Natural killer cell (primary cell): ENCODE data around the gene TOB2. TPM values are rescaled to one million over a fixed set of nuclear protein-coding genes. Genes with fewer than 3 reads are reported as not detected.

Experiments used
- ATAC-seq, 3 donors: fragments of 150-1000 bp in 2 of 3; fragments of 200-7000 bp in 1 of 3; cut with Tn5 transposase; 1 replicate in 1 of 3; 2 replicates in 2 of 3; pipeline ENCODE4 v1.10.0; 2021; ENCODE audit warnings: mild to moderate bottlenecking in 2 of 3, moderate library complexity in 2 of 3
- DNase-seq, 2 donors: peaks; one replicate each; pipeline versions ENCODE4 v3.0.0 to v3.0.0-alpha.2; 2013 to 2021; ENCODE audit warnings: mixed read lengths in 1 of 2
- H3K27ac ChIP-seq: one replicate; pipeline ENCODE4 v1.5.1; 2013; ENCODE audit warnings: mild to moderate bottlenecking, low read length
- H3K27me3 ChIP-seq: one replicate; pipeline ENCODE4 v1.6.1; 2013; ENCODE audit warnings: low read length; ENCODE audit not compliant: control insufficient read depth, insufficient read depth
- H3K36me3 ChIP-seq: one replicate; pipeline ENCODE4 v1.6.1; 2013; ENCODE audit warnings: low read length; ENCODE audit not compliant: control insufficient read depth, insufficient read depth
- H3K4me1 ChIP-seq: one replicate; pipeline ENCODE4 v1.6.1; 2013; ENCODE audit warnings: low read length; ENCODE audit not compliant: control insufficient read depth, insufficient read depth
- H3K4me3 ChIP-seq: one replicate; pipeline ENCODE4 v1.5.1; 2013; ENCODE audit warnings: low read length
- H3K9me3 ChIP-seq: one replicate; pipeline ENCODE4 v1.6.1; 2013; ENCODE audit warnings: low read length; ENCODE audit not compliant: control insufficient read depth, insufficient read depth
- H3K27ac Mint-ChIP-seq, 2 donors: one replicate each; pipeline ENCODE4 v1.8.0; 2022; ENCODE audit warnings: mild to moderate bottlenecking in 2 of 2, mixed read lengths in 2 of 2, moderate library complexity in 1 of 2
- H3K27me3 Mint-ChIP-seq, 2 donors: one replicate each; pipeline ENCODE4 v1.8.0; 2022; ENCODE audit warnings: low read depth in 2 of 2, mixed read lengths in 2 of 2
- H3K36me3 Mint-ChIP-seq: one replicate; pipeline ENCODE4 v1.8.0; 2022; ENCODE audit warnings: mixed read lengths
- H3K4me1 Mint-ChIP-seq, 2 donors: one replicate each; pipeline ENCODE4 v1.8.0; 2022; ENCODE audit warnings: mixed read lengths in 2 of 2
- H3K4me3 Mint-ChIP-seq: one replicate; pipeline ENCODE4 v1.8.0; 2022; ENCODE audit warnings: mild to moderate bottlenecking, moderate library complexity, mixed read lengths
- H3K9me3 Mint-ChIP-seq, 2 donors: one replicate each; pipeline ENCODE4 v1.8.0; 2022; ENCODE audit warnings: mixed read lengths in 2 of 2
- WGBS: methylation state at CpG from one replicate; pipeline ENCODE4 v1.1.7; 2013; ENCODE audit warnings: missing lambda C conversion rate; ENCODE audit not compliant: insufficient coverage; 5-methylcytosine and 5-hydroxymethylcytosine counted together
- intact Hi-C: fragments of 100-400 bp; cut with micrococcal nuclease; formaldehyde crosslinking; loops from one replicate; pipeline ENCODE4 v1.14.2; 2022
- total RNA-seq, 4 donors: library from RNA; stranded (reverse); fragments of 120-200 nt in 1 of 4; gene quantifications; one replicate each; pipeline versions ENCODE4 v1.2.3 to v1.2.4, GENCODE V29; 2013 to 2022
- TF ChIP-seq, protein P1 (sequence below): fragments of 200-600 bp; IDR thresholded peaks from one replicate; pipeline ENCODE4 v1.8.0; 2022; ENCODE audit warnings: antibody characterized with exemption

TOB2 gene
- total RNA-seq, 3 donors from 2014 or later (not counting 1 experiment from before 2014, with no cell fraction given): 26.4 to 42.2 (median 32.6) TPM

DNA sequence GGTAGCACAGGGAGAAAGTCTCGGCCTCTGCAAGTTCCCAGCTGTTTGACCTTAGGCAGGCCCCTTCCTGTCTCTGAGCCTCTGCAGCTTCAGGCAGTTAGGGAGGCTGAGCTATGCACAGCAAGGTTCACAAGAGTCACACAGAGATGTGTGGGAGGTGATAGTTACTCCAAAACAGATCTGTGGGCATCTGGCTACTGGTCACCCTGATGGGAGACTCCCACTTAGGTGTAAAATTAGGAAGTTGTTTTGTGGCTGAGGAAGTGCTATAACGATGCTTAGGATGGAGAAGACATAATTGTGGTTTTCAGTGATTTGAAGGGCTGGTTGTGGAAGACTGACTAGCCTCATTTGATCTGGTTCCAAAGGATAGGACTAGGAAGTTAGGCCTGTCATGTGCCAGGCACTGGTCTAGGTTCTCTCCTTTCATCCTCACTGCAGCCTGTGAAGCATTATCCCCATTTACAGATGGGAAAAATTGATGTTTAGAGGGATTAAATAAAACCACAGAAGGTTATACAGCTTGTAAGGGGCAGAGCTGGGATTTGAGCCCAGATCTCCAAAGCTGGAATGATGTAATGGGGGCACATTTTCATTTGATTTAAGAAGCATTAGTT, 35.8 kb upstream of the TOB2 start:
- intact Hi-C loops: no loop called here
- Histone ChIP-seq H3K4me3 (no peak overlapping the region), H3K4me1 (peaks cover 18% of the 10 kb centered on the region), H3K27me3 (no peaks in the 10 kb centered on the region), H3K27ac (peak overlapping the region; percentile 26), H3K9me3 (no peaks in the 10 kb centered on the region), H3K36me3 (peaks cover 2% of the 10 kb centered on the region)
- Mint-ChIP-seq H3K27me3 (no peaks in the 10 kb centered on the region), H3K36me3 (no peaks in the 10 kb centered on the region), H3K4me1 (peaks cover 15 to 36% of the 10 kb centered on the region in 2 donors), H3K9me3 (no peaks in the 10 kb centered on the region), H3K4me3 (no peak overlapping the region), H3K27ac (no peak overlapping the region)
- 37% methylated on average over 2 of the region's 2 CpGs for WGBS
- ATAC-seq (no peak), DNase-seq (no peak)
- TF ChIP-seq, protein P1, sequence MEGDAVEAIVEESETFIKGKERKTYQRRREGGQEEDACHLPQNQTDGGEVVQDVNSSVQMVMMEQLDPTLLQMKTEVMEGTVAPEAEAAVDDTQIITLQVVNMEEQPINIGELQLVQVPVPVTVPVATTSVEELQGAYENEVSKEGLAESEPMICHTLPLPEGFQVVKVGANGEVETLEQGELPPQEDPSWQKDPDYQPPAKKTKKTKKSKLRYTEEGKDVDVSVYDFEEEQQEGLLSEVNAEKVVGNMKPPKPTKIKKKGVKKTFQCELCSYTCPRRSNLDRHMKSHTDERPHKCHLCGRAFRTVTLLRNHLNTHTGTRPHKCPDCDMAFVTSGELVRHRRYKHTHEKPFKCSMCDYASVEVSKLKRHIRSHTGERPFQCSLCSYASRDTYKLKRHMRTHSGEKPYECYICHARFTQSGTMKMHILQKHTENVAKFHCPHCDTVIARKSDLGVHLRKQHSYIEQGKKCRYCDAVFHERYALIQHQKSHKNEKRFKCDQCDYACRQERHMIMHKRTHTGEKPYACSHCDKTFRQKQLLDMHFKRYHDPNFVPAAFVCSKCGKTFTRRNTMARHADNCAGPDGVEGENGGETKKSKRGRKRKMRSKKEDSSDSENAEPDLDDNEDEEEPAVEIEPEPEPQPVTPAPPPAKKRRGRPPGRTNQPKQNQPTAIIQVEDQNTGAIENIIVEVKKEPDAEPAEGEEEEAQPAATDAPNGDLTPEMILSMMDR: no peak

DNA sequence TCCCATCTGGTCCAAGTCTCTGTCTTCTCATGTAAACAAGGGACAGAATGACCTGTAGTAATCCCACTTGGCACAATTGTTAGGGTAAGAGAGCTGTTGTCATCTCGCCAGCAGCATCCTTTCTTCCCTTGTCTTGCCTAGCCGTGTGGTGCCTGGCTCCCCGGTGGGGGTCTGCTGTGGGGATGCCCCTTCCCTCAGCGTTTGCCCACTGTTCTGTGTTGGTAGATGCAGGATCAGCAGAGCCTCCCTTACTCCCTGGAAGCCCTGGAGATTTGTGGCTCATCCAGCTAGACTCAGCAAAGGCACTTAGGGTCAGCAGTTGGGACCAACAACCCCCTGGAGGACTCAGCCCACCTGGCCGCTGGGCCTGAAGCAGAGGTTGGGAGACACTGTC, 35.3 kb upstream of the TOB2 start:
- H3K27ac ChIP-seq: no peak overlapping the region
- peaks cover 10 to 31% of the 10 kb centered on the region in 2 donors for H3K4me1 Mint-ChIP-seq

DNA sequence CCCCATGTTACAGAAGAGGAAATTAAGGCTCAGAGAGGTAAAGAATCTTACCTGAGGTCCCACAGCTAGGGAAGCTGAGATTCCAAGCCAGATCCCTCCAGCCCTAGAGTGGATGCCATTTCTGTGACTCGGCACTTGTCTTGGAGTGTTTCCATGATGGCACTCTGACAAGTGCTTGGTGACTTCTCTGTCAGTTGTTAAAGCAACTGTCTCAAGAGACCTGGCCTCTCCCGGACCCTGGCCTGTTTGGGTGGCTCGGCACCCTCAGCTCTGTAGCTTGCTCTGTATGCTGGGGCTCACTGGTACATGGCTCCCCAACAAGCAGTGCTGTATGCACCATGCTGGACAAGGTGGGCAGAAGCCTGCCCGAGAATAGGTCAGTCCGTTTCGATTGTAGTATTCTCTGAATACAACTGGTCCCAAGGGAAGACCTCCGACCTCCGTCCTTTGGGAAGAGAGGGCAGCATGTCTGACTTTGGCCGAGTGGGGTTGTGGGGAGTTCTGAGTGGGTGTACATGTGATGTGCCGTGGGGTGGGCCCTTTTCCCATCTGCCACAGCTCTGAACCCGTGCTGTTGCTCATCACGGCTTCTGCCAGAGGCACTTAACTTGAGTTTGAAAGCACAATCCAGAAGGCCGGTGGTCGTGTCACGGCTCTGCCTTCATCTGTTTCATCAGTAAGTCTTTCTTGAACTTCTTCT, 34.7 kb upstream of the TOB2 start:
- intact Hi-C loops: no loop called here
- H3K27ac Mint-ChIP-seq: no peak overlapping the region
- TF ChIP-seq, protein P1: no peak

More for the DNA sequence above, 35.3 kb upstream of the TOB2 start:
- WGBS: 75% methylated on average over 5 of the region's 5 CpGs
- ATAC-seq (no peak), DNase-seq (no peak)
- peaks cover 18% of the 10 kb centered on the region for H3K4me1 ChIP-seq
- no peak overlapping the region for H3K4me3 Mint-ChIP-seq
- intact Hi-C loops: no loop called here
- no peak overlapping the region for H3K4me3 ChIP-seq
- H3K36me3 ChIP-seq: peaks cover 2% of the 10 kb centered on the region
- no peaks in the 10 kb centered on the region for H3K27me3 Mint-ChIP-seq
- no peaks in the 10 kb centered on the region for H3K36me3 Mint-ChIP-seq
- no peak overlapping the region for H3K27ac Mint-ChIP-seq
- H3K27me3 ChIP-seq: no peaks in the 10 kb centered on the region
- no peaks in the 10 kb centered on the region for H3K9me3 ChIP-seq
- TF ChIP-seq, protein P1: no peak
- no peaks in the 10 kb centered on the region for H3K9me3 Mint-ChIP-seq

More for the DNA sequence above, 34.7 kb upstream of the TOB2 start:
- 93% methylated on average over 15 of the region's 15 CpGs for WGBS
- Mint-ChIP-seq H3K27me3 (no peaks in the 10 kb centered on the region), H3K4me3 (no peak overlapping the region), H3K4me1 (peaks cover 9 to 26% of the 10 kb centered on the region in 2 donors), H3K9me3 (no peaks in the 10 kb centered on the region), H3K36me3 (no peaks in the 10 kb centered on the region)
- no peak overlapping the region for H3K4me3 ChIP-seq
- no peak for DNase-seq
- no peaks in the 10 kb centered on the region for H3K9me3 ChIP-seq
- no peak overlapping the region for H3K27ac ChIP-seq
- H3K4me1 ChIP-seq: peaks cover 18% of the 10 kb centered on the region
- peaks cover 2% of the 10 kb centered on the region for H3K36me3 ChIP-seq
- ATAC-seq: no peak
- no peaks in the 10 kb centered on the region for H3K27me3 ChIP-seq
